Activated CD8-positive, alpha-beta T cell treated with anti-CD3 and anti-CD28 coated beads, Interleukin-2, amount 10 ng/mL, durations not matched to agents 7 days and 5 days (primary cell): Measurements from ENCODE around the gene TPPP. TPM values are rescaled to one million over a fixed set of nuclear protein-coding genes. Genes with fewer than 3 reads are reported as not detected.

Experiments used
- ATAC-seq: fragments of 150-1000 bp; cut with Tn5 transposase; one replicate; pipeline ENCODE4 v1.10.0; 2021; ENCODE audit warnings: moderate library complexity
- CTCF ChIA-PET: fragments of 350-600 bp; sonication (Branson Sonifier 250); formaldehyde crosslinking; loops from one replicate; lab custom pipeline; 2021; ENCODE audit warnings: antibody characterized with exemption; lab: Charles Lee
- POLR2A ChIA-PET: fragments of 350-600 bp; sonication (Branson Sonifier 250); formaldehyde crosslinking; loops from one replicate; lab custom pipeline; 2021; ENCODE audit warnings: antibody characterized with exemption; lab: Charles Lee
- DNase-seq: peaks from one replicate; pipeline ENCODE4 v3.0.0-alpha.2; 2020
- H3K27ac Mint-ChIP-seq: one replicate; pipeline ENCODE4 v1.8.0; 2021; ENCODE audit warnings: mild to moderate bottlenecking, mixed read lengths
- H3K27me3 Mint-ChIP-seq: one replicate; pipeline ENCODE4 v1.8.0; 2021; ENCODE audit warnings: low read depth, mixed read lengths
- H3K36me3 Mint-ChIP-seq: one replicate; pipeline ENCODE4 v1.8.0; 2021; ENCODE audit warnings: low read depth, mixed read lengths
- H3K4me1 Mint-ChIP-seq: one replicate; pipeline ENCODE4 v1.8.0; 2021; ENCODE audit warnings: low read depth, mixed read lengths
- H3K4me3 Mint-ChIP-seq: one replicate; pipeline ENCODE4 v1.8.0; 2021; ENCODE audit warnings: mild to moderate bottlenecking, mixed read lengths
- H3K9me3 Mint-ChIP-seq: one replicate; pipeline ENCODE4 v1.8.0; 2022; ENCODE audit warnings: mixed read lengths; ENCODE audit not compliant: insufficient read depth
- total RNA-seq, 2 experiments: library from RNA; stranded (reverse); gene quantifications; one replicate each; pipeline ENCODE4 v1.2.3, GENCODE V29; 2021

The TPPP gene
- total RNA-seq, 2 experiments from 2014 or later, result 0.08 TPM; not detected in 1

GRCh38 chr5:673831-674629, 19.1 kb downstream of the TPPP start:
- CTCF ChIA-PET, result interaction anchor here (1.8 kb wide), 1 partner anchor 229 kb away, joined by 6 read pairs; no protein-coding TSS in a partner anchor
- Mint-ChIP-seq H3K9me3 (no peaks in the 10 kb centered on the region), H3K4me1 (peaks cover 5% of the 10 kb centered on the region), H3K36me3 (no peaks in the 10 kb centered on the region), H3K27ac (no peak overlapping the region), H3K4me3 (no peak overlapping the region), H3K27me3 (no peaks in the 10 kb centered on the region)
- ATAC-seq, result no peak
- DNase-seq, result no peak
- POLR2A ChIA-PET, result no interaction called here

GRCh38 chr5:673161-673830, 19.9 kb downstream of the TPPP start:
- POLR2A ChIA-PET, result no interaction called here
- no peaks in the 10 kb centered on the region for H3K36me3 Mint-ChIP-seq
- no peak for DNase-seq
- H3K4me3 Mint-ChIP-seq, result no peak overlapping the region
- peak; percentile 22 for ATAC-seq
- no peaks in the 10 kb centered on the region for H3K9me3 Mint-ChIP-seq
- H3K27me3 Mint-ChIP-seq, result no peaks in the 10 kb centered on the region
- no peak overlapping the region for H3K27ac Mint-ChIP-seq
- CTCF ChIA-PET, result interaction anchor here (1.0 to 1.8 kb wide), 3 partner anchors 20 to 230 kb away, joined by 3 to 6 read pairs (median 4); partner anchors contain the start of genes BRD9 and TRIP13
- H3K4me1 Mint-ChIP-seq, result peaks cover 5% of the 10 kb centered on the region

- no peaks in the 10 kb centered on the region for H3K27me3 Mint-ChIP-seq
- ATAC-seq (peak; percentile 66), DNase-seq (peak; percentile 72)
- CTCF ChIA-PET, result interaction anchor here (1.0 to 1.8 kb wide), 3 partner anchors 19 to 231 kb away, joined by 3 to 6 read pairs (median 4); partner anchors contain the start of genes BRD9 and TRIP13
- no peaks in the 10 kb centered on the region for H3K9me3 Mint-ChIP-seq
- H3K4me1 Mint-ChIP-seq, result peaks cover 5% of the 10 kb centered on the region
- peaks cover under 1% of the 10 kb centered on the region for H3K36me3 Mint-ChIP-seq
- POLR2A ChIA-PET, result no interaction called here
- H3K4me3 Mint-ChIP-seq, result no peak overlapping the region
- H3K27ac Mint-ChIP-seq, result no peak overlapping the region
Measured at GRCh38 chr5:672329-673160, 20.6 kb downstream of the TPPP start.

- H3K4me3 Mint-ChIP-seq, result no peak overlapping the region
- peak; percentile 74 for DNase-seq
Measured at GRCh38 chr5:671459-672328, 21.5 kb downstream of the TPPP start.

GRCh38 chr5:670396-671270, 22.5 kb downstream of the TPPP start:
- H3K36me3 Mint-ChIP-seq, result peaks cover 10% of the 10 kb centered on the region
- ATAC-seq (no peak), DNase-seq (no peak)
- no peaks in the 10 kb centered on the region for H3K9me3 Mint-ChIP-seq
- CTCF ChIA-PET, result interaction anchor here (1.0 kb wide), 1 partner anchor 222 kb away, joined by 3 read pairs; the partner anchor contains the start of genes BRD9 and TRIP13
- POLR2A ChIA-PET, result no interaction called here
- H3K4me1 Mint-ChIP-seq, result peaks cover 5% of the 10 kb centered on the region
- H3K4me3 Mint-ChIP-seq, result no peak overlapping the region
- no peak overlapping the region for H3K27ac Mint-ChIP-seq
- H3K27me3 Mint-ChIP-seq, result no peaks in the 10 kb centered on the region

More at GRCh38 chr5:671459-672328, 21.5 kb downstream of the TPPP start:
- POLR2A ChIA-PET, result no interaction called here
- Mint-ChIP-seq H3K9me3 (no peaks in the 10 kb centered on the region), H3K27ac (no peak overlapping the region), H3K4me1 (peaks cover 5% of the 10 kb centered on the region), H3K27me3 (no peaks in the 10 kb centered on the region), H3K36me3 (peaks cover 9% of the 10 kb centered on the region)
- CTCF ChIA-PET, result no interaction called here
- ATAC-seq, result peak; percentile 60

- Mint-ChIP-seq H3K4me3 (no peak overlapping the region), H3K36me3 (peaks cover 10% of the 10 kb centered on the region), H3K27me3 (no peaks in the 10 kb centered on the region)
Measured at GRCh38 chr5:669842-670395, 23.2 kb downstream of the TPPP start.

GRCh38 chr5:669111-669841, 23.9 kb downstream of the TPPP start:
- no peak overlapping the region for H3K27ac Mint-ChIP-seq
- ATAC-seq, result peak; percentile 25

More at GRCh38 chr5:669842-670395, 23.2 kb downstream of the TPPP start:
- DNase-seq (no peak), ATAC-seq (no peak)
- Mint-ChIP-seq H3K9me3 (no peaks in the 10 kb centered on the region), H3K4me1 (peaks cover 5% of the 10 kb centered on the region), H3K27ac (no peak overlapping the region)
- ChIA-PET POLR2A (no interaction called here), CTCF (interaction anchor here (1.0 kb wide), 1 partner anchor 223 kb away, joined by 3 read pairs; the partner anchor contains the start of genes BRD9 and TRIP13)

GRCh38 chr5:668283-668995, 24.7 kb downstream of the TPPP start:
- H3K4me3 Mint-ChIP-seq, result no peak overlapping the region
- no peak for DNase-seq

More at GRCh38 chr5:669111-669841, 23.9 kb downstream of the TPPP start:
- H3K9me3 Mint-ChIP-seq, result no peaks in the 10 kb centered on the region
- H3K4me1 Mint-ChIP-seq, result peaks cover 5% of the 10 kb centered on the region
- no peak for DNase-seq
- peaks cover 10% of the 10 kb centered on the region for H3K36me3 Mint-ChIP-seq
- CTCF ChIA-PET, result interaction anchor here (0.7 to 1.0 kb wide), 2 partner anchors 14 to 223 kb away, joined by 3 read pairs; partner anchors contain the start of genes BRD9 and TRIP13
- POLR2A ChIA-PET, result no interaction called here
- H3K27me3 Mint-ChIP-seq, result no peaks in the 10 kb centered on the region
- H3K4me3 Mint-ChIP-seq, result no peak overlapping the region

More at GRCh38 chr5:668283-668995, 24.7 kb downstream of the TPPP start:
- Mint-ChIP-seq H3K9me3 (no peaks in the 10 kb centered on the region), H3K27ac (no peak overlapping the region), H3K27me3 (no peaks in the 10 kb centered on the region), H3K4me1 (peaks cover 5% of the 10 kb centered on the region), H3K36me3 (peaks cover 10% of the 10 kb centered on the region)
- no peak for ATAC-seq
- ChIA-PET POLR2A (no interaction called here), CTCF (no interaction called here)
